HepG2 (cell line): Measurements from ENCODE around the gene HSF4. TPM values are rescaled to one million over a fixed set of nuclear protein-coding genes. Genes with fewer than 3 reads are reported as not detected.

Experiments
- DR1 ChIP-seq: sonication (generic); formaldehyde crosslinking; IDR thresholded peaks from 2 replicates; pipeline ENCODE4 v1.8.0; 2021; ENCODE audit warnings: mild to moderate bottlenecking, missing genetic modification reagents, inconsistent platforms
- GTF3A ChIP-seq: sonication (generic); formaldehyde crosslinking; conservative IDR thresholded peaks from 2 replicates; pipeline ENCODE4 v1.4.0; 2020; ENCODE audit warnings: mild to moderate bottlenecking, missing genetic modification reagents
- KDM6A ChIP-seq: IDR thresholded peaks from 2 replicates; pipeline ENCODE4 v1.6.1; 2016; ENCODE audit warnings: low read depth
- KLF11 ChIP-seq: IDR thresholded peaks from 2 replicates; pipeline ENCODE4 v1.6.1; 2016; ENCODE audit warnings: missing compliant biosample characterization
- MED13 ChIP-seq: sonication (generic); formaldehyde crosslinking; IDR thresholded peaks from 2 replicates; pipeline ENCODE4 v1.5.0; 2020; ENCODE audit warnings: missing genetic modification reagents
- MIER3 ChIP-seq: IDR thresholded peaks from 2 replicates; pipeline ENCODE4 v1.6.1; 2016; ENCODE audit warnings: missing compliant biosample characterization, borderline replicate concordance
- NKX3-1 ChIP-seq: sonication (generic); formaldehyde crosslinking; IDR thresholded peaks from 2 replicates; pipeline ENCODE4 v1.5.0; 2020; ENCODE audit warnings: missing genetic modification reagents
- STAG1 ChIP-seq: sonication (generic); formaldehyde crosslinking; IDR thresholded peaks from 2 replicates; pipeline ENCODE4 v1.4.0; 2020; ENCODE audit warnings: missing genetic modification reagents
- THAP11 ChIP-seq: IDR thresholded peaks from 2 replicates; pipeline ENCODE4 v1.6.1; 2016; ENCODE audit warnings: missing biosample characterization, missing genetic modification reagents
- XRCC5 ChIP-seq: fragments of 200-400 bp; formaldehyde crosslinking; optimal IDR thresholded peaks from 2 replicates; pipeline ENCODE3; 2017; ENCODE audit warnings: mild to moderate bottlenecking, low read length
- ZNF510 ChIP-seq: sonication (generic); formaldehyde crosslinking; IDR thresholded peaks from 2 replicates; pipeline ENCODE4 v1.4.0; 2020; ENCODE audit warnings: low read depth, mild to moderate bottlenecking, missing genetic modification reagents
- ZNF556 ChIP-seq: sonication (generic); formaldehyde crosslinking; IDR thresholded peaks from 2 replicates; pipeline ENCODE4 v1.4.0; 2020; ENCODE audit warnings: mild to moderate bottlenecking, missing genetic modification reagents, borderline replicate concordance
- ZSCAN9 ChIP-seq: IDR thresholded peaks from 2 replicates; pipeline ENCODE4 v1.6.1; 2016; ENCODE audit warnings: borderline replicate concordance
- polyA plus RNA-seq, 8 experiments: library from polyadenylated mRNA; depleted of rRNA in 3 of 8; stranded (reverse) in 7 of 8; unstranded in 1 of 8; fragments of >200 nt; fragmentation: Illumina TruSeq in 4 of 8; extraction: Trizol in 4 of 8; gene quantifications; 2 replicates each; pipeline versions ENCODE4 v1.2.1 to v1.2.3, GENCODE V29; 2011 to 2016; ENCODE audit warnings: low read depth in 4 of 8, missing spikeins in 1 of 8, mixed read lengths in 1 of 8; ENCODE audit not compliant: insufficient read depth in 1 of 8
- total RNA-seq, 5 experiments: library from RNA; depleted of rRNA; stranded (reverse); fragments of >200 nt; fragmentation: Illumina TruSeq; extraction: Trizol; gene quantifications; 2 replicates each; pipeline ENCODE4 v1.2.3, GENCODE V29; 2016; ENCODE audit warnings: low read depth in 1 of 5
- TF ChIP-seq, protein P1 (sequence below): sonication (generic); formaldehyde crosslinking; IDR thresholded peaks from 2 replicates; pipeline ENCODE4 v1.5.1; 2020; ENCODE audit warnings: missing genetic modification reagents, mild to moderate bottlenecking, borderline replicate concordance
- TF ChIP-seq, protein P2 (sequence below): sonication (generic); formaldehyde crosslinking; IDR thresholded peaks from 2 replicates; pipeline ENCODE4 v1.8.0; 2023; ENCODE audit warnings: mild to moderate bottlenecking, missing genetic modification reagents
- TF ChIP-seq, protein P3 (sequence below): sonication (generic); formaldehyde crosslinking; IDR thresholded peaks from 2 replicates; pipeline ENCODE4 v1.8.1; 2023; ENCODE audit warnings: missing genetic modification reagents, inconsistent platforms, borderline replicate concordance
- TF ChIP-seq, protein P4 (sequence below): sonication (generic); formaldehyde crosslinking; IDR thresholded peaks from one replicate; pipeline ENCODE4 v1.5.1; 2020; ENCODE audit warnings: mild to moderate bottlenecking, missing genetic modification reagents; ENCODE audit errors: not compliant biosample characterization
- TF ChIP-seq, protein P5 (sequence below): sonication (generic); formaldehyde crosslinking; IDR thresholded peaks from 2 replicates; pipeline ENCODE4 v1.4.0; 2020; ENCODE audit warnings: low read depth, mild to moderate bottlenecking, missing genetic modification reagents

Gene HSF4
- total and polyA plus RNA-seq, 2 of the 13 experiments (the other 11 are each of a cell fraction or from before 2014, with no cell fraction given) = 3.5 to 16.9 TPM

DNA sequence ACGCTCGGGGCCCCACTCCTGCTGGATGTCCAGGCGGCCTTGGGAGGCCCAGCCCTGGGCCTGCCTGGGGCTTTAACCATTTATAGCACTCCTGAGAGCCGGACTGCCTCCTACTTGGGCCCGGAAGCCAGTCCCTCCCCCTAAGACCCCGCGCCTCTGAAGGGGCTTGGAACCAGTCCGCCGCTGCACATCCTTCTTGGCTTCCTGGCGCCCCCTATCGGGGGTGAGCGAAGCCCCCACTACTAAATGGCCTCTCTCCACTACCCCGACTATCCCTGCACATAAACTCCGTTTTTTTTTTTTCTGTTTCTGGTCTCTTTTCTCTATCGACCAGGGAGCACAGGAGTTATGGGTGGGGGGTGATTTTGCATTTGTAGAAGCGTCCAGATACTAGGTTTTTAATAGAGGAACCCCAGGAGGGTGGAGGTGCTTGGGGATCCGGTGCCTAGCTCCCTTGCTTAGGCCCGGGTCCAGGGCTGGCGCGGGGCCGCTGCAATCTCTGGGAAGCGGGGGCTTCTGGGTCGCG lies 5.2 kb downstream of the HSF4 start (continued):
- TF ChIP-seq, protein P1, sequence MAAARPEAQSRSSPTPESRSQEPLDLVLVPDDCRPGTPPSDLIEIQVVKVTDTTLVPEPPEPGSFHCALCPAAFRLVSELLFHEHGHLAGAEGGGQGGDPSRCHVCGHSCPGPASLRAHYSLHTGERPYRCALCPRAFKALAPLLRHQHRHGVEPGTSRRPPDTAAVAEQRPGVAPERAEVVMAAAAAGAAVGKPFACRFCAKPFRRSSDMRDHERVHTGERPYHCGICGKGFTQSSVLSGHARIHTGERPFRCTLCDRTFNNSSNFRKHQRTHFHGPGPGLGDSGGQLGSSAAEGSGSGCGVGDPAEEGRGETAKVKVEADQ (CRISPR knock-in tag) = no peak; the same call in none of the 2 replicates
- TF ChIP-seq XRCC5 (peak; percentile 35), STAG1 (CRISPR knock-in tag) (peak; percentile 44; the same call in 1 of the 2 replicates), ZSCAN9 (no peak), ZNF556 (CRISPR knock-in tag) (peak; percentile 30; the same call in 1 of the 2 replicates), MED13 (CRISPR knock-in tag) (no peak), NKX3-1 (CRISPR knock-in tag) (no peak), THAP11 (CRISPR knock-in tag) (0 out of 2 replicates have a peak, but pooled peaks have one; percentile 3), ZNF510 (peak; percentile 83; the same call in 1 of the 2 replicates), MIER3 (CRISPR knock-in tag) (0 out of 2 replicates have a peak, but pooled peaks have one; percentile 27), KLF11 (CRISPR knock-in tag) (no peak), GTF3A (0 out of 2 replicates have a peak, but pooled peaks have one; percentile 56), KDM6A (no peak), DR1 (CRISPR knock-in tag) (no peak)
- TF ChIP-seq, protein P2, sequence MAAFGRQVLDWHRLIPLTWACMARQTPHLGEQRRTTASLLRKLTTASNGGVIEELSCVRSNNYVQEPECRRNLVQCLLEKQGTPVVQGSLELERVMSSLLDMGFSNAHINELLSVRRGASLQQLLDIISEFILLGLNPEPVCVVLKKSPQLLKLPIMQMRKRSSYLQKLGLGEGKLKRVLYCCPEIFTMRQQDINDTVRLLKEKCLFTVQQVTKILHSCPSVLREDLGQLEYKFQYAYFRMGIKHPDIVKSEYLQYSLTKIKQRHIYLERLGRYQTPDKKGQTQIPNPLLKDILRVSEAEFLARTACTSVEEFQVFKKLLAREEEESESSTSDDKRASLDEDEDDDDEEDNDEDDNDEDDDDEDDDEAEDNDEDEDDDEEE (CRISPR knock-in tag) = 0 out of 2 replicates have a peak, but pooled peaks have one; percentile 34
- TF ChIP-seq, protein P3, sequence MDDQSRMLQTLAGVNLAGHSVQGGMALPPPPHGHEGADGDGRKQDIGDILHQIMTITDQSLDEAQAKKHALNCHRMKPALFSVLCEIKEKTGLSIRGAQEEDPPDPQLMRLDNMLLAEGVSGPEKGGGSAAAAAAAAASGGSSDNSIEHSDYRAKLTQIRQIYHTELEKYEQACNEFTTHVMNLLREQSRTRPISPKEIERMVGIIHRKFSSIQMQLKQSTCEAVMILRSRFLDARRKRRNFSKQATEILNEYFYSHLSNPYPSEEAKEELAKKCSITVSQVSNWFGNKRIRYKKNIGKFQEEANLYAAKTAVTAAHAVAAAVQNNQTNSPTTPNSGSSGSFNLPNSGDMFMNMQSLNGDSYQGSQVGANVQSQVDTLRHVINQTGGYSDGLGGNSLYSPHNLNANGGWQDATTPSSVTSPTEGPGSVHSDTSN (CRISPR knock-in tag) = no peak
- TF ChIP-seq, protein P4, sequence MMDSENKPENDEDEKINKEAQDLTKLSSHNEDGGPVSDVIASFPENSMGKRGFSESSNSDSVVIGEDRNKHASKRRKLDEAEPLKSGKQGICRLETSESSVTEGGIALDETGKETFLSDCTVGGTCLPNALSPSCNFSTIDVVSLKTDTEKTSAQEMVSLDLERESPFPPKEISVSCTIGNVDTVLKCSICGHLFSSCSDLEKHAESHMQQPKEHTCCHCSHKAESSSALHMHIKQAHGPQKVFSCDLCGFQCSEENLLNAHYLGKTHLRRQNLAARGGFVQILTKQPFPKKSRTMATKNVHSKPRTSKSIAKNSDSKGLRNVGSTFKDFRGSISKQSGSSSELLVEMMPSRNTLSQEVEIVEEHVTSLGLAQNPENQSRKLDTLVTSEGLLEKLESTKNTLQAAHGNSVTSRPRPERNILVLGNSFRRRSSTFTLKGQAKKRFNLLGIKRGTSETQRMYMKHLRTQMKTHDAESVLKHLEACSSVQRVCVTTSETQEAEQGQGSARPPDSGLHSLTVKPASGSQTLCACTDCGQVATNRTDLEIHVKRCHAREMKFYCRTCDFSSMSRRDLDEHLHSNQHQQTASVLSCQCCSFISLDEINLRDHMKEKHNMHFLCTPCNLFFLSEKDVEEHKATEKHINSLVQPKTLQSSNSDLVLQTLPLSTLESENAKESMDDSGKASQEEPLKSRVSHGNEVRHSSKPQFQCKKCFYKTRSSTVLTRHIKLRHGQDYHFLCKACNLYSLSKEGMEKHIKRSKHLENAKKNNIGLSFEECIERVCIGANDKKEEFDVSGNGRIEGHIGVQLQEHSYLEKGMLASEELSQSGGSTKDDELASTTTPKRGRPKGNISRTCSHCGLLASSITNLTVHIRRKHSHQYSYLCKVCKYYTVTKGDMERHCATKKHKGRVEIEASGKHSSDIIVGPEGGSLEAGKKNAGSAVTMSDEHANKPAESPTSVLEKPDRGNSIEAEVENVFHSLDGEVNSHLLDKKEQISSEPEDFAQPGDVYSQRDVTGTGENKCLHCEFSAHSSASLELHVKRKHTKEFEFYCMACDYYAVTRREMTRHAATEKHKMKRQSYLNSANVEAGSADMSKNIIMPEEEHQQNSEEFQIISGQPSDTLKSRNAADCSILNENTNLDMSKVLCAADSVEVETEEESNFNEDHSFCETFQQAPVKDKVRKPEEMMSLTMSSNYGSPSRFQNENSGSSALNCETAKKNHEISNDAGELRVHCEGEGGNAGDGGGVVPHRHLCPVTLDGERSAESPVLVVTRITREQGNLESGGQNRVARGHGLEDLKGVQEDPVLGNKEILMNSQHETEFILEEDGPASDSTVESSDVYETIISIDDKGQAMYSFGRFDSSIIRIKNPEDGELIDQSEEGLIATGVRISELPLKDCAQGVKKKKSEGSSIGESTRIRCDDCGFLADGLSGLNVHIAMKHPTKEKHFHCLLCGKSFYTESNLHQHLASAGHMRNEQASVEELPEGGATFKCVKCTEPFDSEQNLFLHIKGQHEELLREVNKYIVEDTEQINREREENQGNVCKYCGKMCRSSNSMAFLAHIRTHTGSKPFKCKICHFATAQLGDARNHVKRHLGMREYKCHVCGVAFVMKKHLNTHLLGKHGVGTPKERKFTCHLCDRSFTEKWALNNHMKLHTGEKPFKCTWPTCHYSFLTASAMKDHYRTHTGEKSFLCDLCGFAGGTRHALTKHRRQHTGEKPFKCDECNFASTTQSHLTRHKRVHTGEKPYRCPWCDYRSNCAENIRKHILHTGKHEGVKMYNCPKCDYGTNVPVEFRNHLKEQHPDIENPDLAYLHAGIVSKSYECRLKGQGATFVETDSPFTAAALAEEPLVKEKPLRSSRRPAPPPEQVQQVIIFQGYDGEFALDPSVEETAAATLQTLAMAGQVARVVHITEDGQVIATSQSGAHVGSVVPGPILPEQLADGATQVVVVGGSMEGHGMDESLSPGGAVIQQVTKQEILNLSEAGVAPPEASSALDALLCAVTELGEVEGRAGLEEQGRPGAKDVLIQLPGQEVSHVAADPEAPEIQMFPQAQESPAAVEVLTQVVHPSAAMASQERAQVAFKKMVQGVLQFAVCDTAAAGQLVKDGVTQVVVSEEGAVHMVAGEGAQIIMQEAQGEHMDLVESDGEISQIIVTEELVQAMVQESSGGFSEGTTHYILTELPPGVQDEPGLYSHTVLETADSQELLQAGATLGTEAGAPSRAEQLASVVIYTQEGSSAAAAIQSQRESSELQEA (CRISPR knock-in tag) = peak; percentile 56
- TF ChIP-seq, protein P5, sequence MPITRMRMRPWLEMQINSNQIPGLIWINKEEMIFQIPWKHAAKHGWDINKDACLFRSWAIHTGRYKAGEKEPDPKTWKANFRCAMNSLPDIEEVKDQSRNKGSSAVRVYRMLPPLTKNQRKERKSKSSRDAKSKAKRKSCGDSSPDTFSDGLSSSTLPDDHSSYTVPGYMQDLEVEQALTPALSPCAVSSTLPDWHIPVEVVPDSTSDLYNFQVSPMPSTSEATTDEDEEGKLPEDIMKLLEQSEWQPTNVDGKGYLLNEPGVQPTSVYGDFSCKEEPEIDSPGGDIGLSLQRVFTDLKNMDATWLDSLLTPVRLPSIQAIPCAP (CRISPR knock-in tag) = no peak
